CD4-positive, alpha-beta T cell treated with Interferon alpha-2 for 1 hour (primary cell): ENCODE results near the gene DDHD1.
"Not testable (repeated sequence)": the region's sequence is repeated elsewhere in the genome, so short reads cannot be mapped to it uniquely, and the experiment has no call there.

Experiments used
- DNase-seq, 2 donors: peaks; one replicate each; pipeline ENCODE4 v3.0.0-alpha.2; 2020 to 2022

The DDHD1 gene

GRCh38 chr14:53103636-53104340 lies 49.3 kb downstream of the DDHD1 start:
- no peak for DNase-seq

DNA sequence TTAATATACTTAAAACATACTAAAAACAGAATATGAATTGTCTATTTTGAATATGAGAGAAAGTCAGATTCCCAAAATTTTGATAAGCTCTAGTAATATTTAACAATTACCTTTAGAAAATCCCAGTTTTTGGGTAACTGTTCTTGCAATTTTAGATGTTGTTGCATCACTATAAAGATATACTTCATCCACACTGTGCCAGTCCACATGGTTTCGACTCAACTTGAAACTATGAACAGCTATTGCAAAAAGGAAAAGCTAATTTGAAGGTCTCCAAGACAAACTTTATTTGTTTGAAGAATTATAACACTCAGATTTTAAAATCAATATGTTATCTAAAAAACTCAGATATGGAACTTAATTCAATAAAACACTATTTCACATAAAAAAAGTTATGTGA lies 59.9 kb downstream of the DDHD1 start:
- no peak for DNase-seq

DNA sequence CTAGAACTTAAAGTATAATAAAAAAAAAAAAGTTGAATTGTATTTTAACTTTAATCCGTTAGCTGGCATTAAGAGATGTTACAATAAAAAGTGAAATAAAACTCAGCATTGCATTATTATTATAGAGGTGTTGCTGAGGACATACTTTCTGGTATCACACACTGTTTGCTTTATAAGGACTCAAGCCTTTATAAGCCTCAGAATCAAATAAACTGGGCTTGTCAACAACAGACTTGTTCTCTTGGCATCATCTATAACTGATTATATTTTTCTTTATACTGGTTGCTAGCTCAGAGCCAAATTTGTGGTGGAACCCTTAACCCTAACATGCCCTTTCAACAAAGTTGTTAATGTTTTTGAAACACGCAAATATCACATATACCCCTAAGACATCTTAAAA lies 62.3 kb downstream of the DDHD1 start:
- no peak for DNase-seq

DNA sequence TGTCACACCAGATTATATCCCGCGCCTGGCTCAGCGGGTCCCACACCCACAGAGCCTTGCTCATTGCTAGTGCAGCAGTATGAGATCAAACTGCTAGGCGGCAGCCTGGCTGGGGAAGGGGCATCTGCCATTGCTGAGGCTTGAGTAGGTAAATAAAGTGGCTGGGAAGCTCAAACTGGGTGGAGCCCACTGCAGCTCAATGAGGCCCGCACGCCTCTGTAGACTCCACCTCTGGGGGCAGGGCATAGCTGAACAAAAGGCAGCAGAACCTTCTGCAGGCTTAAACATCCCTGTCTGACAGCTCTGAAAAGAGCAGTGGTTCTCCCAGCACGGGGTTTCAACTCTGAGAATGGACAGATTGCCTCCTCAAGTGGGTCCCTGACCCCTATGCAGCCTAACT lies 68.2 kb downstream of the DDHD1 start:
- DNase-seq, result not testable (repeated sequence)

- no peak for DNase-seq
Observed at GRCh38 chr14:53064475-53064874, 88.6 kb downstream of the DDHD1 start.

DNA sequence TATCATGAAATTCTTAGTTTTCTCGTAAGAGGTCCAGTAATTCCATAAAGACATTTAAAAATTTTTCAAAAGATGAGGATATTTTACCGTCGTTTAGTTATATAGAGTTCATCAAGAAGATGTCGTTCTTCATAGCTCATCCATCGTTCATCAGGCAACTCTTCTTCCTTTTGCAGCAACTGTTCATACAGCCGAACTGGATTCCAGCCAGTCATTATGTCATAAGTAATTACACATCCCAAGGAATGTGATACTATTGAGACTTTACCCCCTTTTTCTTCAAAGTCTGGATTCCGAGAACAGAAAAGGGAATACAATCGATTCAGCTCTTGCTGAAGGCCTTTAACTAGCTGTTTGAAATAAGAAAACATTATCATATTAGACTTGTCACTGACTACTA lies 90.3 kb downstream of the DDHD1 start:
- no peak for DNase-seq

- no peak for DNase-seq
Observed at GRCh38 chr14:53060046-53060445, 93.1 kb downstream of the DDHD1 start.

- peak in 1 of 2 donors; percentile 59 for DNase-seq
Observed at GRCh38 chr14:53055003-53055402, 98.1 kb downstream of the DDHD1 start.

- no peak for DNase-seq
Observed at GRCh38 chr14:53054457-53054856, 98.7 kb downstream of the DDHD1 start.

DNA sequence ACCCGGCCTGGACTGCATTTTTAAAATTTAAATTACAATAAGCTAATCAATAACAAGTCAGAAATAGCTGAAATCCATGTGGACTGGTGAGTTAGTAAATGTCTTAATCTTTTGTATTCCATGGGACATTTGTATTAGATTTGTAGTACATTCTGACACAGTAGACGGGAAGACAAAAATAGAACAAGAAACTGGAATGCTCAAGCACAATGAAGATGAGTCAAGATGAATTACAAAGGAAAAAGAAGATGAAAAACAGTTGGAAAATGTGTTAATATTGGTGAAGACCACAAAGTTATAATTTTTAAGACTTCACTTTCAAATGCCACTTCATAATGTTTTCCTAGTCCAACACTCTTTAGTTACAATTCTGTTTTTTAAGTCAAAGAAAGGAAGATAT lies 104.5 kb downstream of the DDHD1 start:
- no peak for DNase-seq

GRCh38 chr14:53047307-53048069 lies 105.6 kb downstream of the DDHD1 start:
- no peak for DNase-seq

GRCh38 chr14:53044486-53044885 lies 108.6 kb downstream of the DDHD1 start:
- no peak for DNase-seq

DNA sequence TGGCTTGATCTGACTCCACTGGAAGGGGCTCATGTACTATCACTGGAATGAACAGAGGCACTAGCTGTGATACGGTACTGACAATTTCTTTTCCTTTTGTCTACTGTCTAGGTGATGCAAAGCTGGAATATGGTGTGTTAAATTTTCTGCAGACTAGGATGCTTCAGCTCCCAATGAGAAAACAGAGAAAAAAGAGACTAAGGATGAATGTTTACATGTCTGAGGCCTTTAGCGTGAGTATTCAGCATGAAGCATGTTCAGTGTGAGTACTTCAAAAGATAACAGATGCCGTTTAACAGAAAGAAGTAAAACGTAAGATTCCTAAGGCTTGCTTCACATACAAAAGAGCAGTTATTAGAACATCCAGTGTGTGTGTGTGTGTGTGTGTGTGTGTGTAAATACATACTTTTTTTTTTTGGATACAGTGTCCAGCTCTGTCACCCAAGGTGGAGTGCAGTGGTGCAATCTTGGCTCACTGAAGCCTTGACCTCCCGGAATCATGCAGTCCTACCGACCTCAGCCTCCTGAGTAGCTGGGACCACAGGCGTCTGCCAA lies 110.0 kb downstream of the DDHD1 start:
- no peak for DNase-seq

- no peak for DNase-seq
Observed at GRCh38 chr14:53042480-53042879, 110.6 kb downstream of the DDHD1 start.

DNA sequence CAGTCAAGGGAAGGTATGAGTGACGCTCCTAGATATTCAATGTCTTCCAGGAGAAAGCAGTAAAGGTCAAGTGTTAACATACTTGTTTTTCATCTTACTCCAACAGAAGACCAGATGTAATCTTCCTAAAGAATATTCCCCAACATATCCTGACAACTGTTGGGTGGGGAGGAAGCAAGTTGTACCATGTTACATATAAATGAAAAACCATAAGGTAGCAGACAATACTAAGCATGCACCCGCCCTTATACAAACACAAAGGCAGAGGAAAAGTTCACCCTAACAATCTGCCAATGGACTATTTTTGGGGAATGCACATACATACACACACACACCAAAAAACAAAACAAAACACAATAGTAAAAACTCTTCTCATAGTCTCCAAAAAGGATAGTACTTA lies 112.1 kb downstream of the DDHD1 start:
- DNase-seq, result no peak

GRCh38 chr14:53038629-53039028 lies 114.5 kb downstream of the DDHD1 start:
- DNase-seq, result no peak

DNA sequence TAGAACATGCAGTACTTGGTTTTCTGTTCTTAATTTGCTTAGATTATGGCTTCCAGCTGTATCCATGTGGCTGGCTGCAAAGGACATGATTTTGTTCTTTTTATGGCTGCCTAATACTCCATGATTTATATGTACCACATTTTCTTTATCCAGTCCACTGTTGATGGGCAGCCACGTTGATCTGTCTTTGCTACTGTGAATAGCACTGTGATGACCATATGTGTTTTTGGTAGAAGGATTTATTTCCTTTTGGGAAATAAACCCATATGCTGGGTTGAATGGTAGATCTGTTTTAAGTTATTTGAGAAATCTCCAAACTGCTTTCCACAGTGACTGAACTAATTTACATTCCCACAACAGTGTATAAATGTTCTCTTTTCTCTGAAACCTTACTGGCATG lies 116.1 kb downstream of the DDHD1 start:
- DNase-seq, result no peak

DNA sequence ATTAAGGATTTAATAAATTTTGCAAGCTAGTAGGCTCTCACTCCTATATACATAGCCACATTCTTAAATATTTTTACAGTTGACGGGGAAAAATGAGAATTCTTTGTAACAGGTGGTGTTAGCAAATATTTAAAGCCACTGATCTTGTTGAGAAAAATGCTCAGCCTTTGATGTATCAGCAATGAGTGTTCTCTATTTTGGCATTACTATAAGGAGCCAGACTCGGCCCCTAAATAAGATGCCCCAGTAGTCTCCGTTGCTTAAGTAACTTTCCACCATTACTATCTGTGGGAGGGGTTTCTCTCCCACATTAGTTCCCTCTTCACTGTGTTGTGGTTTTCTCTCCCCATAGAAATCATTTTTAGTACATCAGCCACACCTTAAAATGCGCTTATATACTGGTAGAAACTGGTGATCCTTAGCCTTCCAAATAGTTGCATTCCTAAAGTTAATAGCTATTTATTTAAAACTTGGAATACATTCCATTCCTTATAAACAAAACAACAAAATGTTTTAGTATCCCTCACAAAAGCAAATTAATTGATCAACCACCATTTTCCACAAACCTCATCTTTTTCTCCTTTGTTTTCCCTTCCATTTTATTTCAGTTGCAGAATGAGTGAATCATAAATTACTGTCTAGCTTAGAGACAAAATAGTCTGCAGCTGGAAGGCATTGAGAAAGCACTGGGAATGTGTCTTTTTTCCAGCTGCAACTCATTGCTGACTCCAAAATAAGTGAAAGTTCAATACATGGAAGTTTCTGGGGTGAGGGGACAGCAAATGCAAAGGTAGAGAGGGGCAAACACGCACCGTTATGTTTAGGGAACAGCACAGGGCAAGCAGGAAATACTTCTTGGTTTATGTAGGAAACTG lies 117.5 kb downstream of the DDHD1 start:
- DNase-seq, result no peak

GRCh38 chr14:53034688-53035230 lies 118.4 kb downstream of the DDHD1 start:
- DNase-seq, result no peak

DNA sequence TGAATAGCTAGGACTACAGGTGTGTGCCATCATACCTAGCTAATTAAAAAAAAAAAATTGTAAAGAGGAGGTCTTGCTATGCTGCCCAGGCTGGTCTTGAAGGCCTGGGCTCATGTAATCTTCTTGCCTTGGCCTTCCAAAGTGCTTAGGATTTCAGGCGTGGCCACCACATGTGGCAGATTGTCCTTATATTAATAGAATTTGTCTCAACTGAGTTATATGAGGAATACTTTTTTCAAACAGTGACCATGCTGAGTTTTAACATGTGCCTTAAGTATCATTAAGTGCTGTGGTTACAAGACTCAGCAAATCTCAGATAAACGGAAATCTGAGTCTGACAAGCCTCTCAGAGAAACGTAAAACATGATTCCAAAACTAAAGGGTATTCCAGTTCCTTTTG lies 119.1 kb downstream of the DDHD1 start:
- DNase-seq, result no peak

GRCh38 chr14:53032838-53033390 lies 120.2 kb downstream of the DDHD1 start:
- no peak for DNase-seq

GRCh38 chr14:53032161-53032803 lies 120.8 kb downstream of the DDHD1 start:
- no peak for DNase-seq
